KMS-11 (cell line): ENCODE measurements around the gene NBEA.

Experiments used
- H2AFZ ChIP-seq: fragments of 200-600 bp; sonication (generic); 2 replicates; pipeline ENCODE4 v1.6.1; 2016; ENCODE audit warnings: antibody characterized with exemption, mixed run types, low read depth
- H3K27ac ChIP-seq: fragments of 200-600 bp; sonication (generic); 2 replicates; pipeline ENCODE4 v1.6.1; 2016; ENCODE audit warnings: mild to moderate bottlenecking, mixed run types
- H3K27me3 ChIP-seq: fragments of 200-600 bp; sonication (generic); 2 replicates; pipeline ENCODE4 v1.6.1; 2017; ENCODE audit warnings: mild to moderate bottlenecking, low read depth, mixed run types, moderate library complexity; ENCODE audit not compliant: insufficient read depth
- H3K36me3 ChIP-seq: fragments of 200-600 bp; sonication (generic); 2 replicates; pipeline ENCODE4 v1.6.1; 2017; ENCODE audit warnings: mild to moderate bottlenecking, mixed run types; ENCODE audit not compliant: insufficient read depth
- H3K4me1 ChIP-seq: fragments of 200-600 bp; sonication (generic); 2 replicates; pipeline ENCODE4 v1.6.1; 2016; ENCODE audit warnings: mild to moderate bottlenecking, low read depth, mixed run types; ENCODE audit not compliant: poor library complexity, severe bottlenecking
- H3K4me2 ChIP-seq: fragments of 200-600 bp; sonication (generic); 2 replicates; pipeline ENCODE4 v1.7.0; 2016; ENCODE audit warnings: mild to moderate bottlenecking, mixed run types
- H3K4me3 ChIP-seq: fragments of 200-600 bp; sonication (generic); IDR thresholded peaks from 2 replicates; pipeline ENCODE4 v1.6.1; 2017; ENCODE audit warnings: low read depth, low read length, mixed read lengths; ENCODE audit not compliant: insufficient read depth
- H3K79me2 ChIP-seq: fragments of 200-600 bp; sonication (generic); 2 replicates; pipeline ENCODE4 v1.6.1; 2016; ENCODE audit warnings: low read depth, mixed run types; ENCODE audit not compliant: insufficient read depth
- H3K9ac ChIP-seq: fragments of 200-600 bp; sonication (generic); 2 replicates; pipeline ENCODE4 v1.6.1; 2016; ENCODE audit warnings: mild to moderate bottlenecking, mixed run types
- H4K20me1 ChIP-seq: fragments of 200-600 bp; sonication (generic); 2 replicates; pipeline ENCODE4 v1.6.1; 2016; ENCODE audit warnings: mild to moderate bottlenecking, mixed run types; ENCODE audit not compliant: insufficient read depth
- TF ChIP-seq, protein P1 (sequence below): fragments of 200-600 bp; sonication (generic); conservative IDR thresholded peaks from 2 replicates; pipeline ENCODE4 v1.6.1; 2017; ENCODE audit warnings: low read depth, mild to moderate bottlenecking, antibody characterized with exemption, low read length, moderate library complexity, mixed read lengths

The NBEA gene

DNA sequence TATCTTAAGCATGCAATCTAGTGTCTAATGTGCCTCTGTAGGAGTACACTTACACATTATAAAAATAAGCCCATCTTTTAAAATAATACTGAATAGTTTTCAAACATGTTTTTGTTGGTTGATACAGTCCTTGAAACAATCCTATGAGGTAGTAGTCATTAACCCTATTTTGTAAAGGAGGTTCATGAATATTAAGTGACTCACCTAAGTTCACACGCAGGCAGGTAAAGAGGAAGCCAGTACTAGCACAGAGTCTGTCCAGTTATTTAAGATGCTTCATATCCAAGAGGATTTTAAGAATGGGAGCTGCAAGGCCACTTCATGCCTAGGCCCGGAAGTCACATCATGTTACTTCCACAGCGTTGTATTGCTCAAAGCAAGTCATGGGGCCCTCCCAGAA, 655.4 kb downstream of the NBEA start:
- Histone ChIP-seq H3K36me3 (no peaks in the 10 kb centered on the region), H3K27me3 (no peaks in the 10 kb centered on the region), H3K4me3 (no peak overlapping the region), H3K4me2 (no peak overlapping the region), H3K4me1 (no peaks in the 10 kb centered on the region), H3K9ac (no peak overlapping the region), H2AFZ (no peak overlapping the region), H3K79me2 (no peaks in the 10 kb centered on the region), H3K27ac (no peak overlapping the region), H4K20me1 (no peaks in the 10 kb centered on the region)
- TF ChIP-seq, protein P1, sequence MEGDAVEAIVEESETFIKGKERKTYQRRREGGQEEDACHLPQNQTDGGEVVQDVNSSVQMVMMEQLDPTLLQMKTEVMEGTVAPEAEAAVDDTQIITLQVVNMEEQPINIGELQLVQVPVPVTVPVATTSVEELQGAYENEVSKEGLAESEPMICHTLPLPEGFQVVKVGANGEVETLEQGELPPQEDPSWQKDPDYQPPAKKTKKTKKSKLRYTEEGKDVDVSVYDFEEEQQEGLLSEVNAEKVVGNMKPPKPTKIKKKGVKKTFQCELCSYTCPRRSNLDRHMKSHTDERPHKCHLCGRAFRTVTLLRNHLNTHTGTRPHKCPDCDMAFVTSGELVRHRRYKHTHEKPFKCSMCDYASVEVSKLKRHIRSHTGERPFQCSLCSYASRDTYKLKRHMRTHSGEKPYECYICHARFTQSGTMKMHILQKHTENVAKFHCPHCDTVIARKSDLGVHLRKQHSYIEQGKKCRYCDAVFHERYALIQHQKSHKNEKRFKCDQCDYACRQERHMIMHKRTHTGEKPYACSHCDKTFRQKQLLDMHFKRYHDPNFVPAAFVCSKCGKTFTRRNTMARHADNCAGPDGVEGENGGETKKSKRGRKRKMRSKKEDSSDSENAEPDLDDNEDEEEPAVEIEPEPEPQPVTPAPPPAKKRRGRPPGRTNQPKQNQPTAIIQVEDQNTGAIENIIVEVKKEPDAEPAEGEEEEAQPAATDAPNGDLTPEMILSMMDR = no peak

DNA sequence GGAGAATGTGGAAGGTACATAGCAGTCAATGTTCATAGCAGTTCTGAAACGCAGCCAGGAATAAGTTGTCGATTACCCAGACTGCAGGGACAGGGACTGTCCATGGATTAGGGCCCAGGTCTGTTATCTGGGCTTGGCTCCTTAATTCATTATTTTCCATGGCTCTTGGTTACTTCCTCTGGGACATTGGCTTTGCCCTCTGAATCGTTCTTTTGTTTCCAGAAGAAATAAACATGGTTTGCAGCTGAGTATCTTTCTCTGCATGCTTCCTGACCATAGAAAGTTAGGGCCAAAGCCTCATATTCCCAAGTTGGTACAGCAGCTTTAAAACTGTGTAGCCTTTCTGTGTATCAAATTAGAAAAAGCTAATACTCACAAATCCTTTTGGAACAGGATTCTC, 656.2 kb downstream of the NBEA start:
- H3K4me1 ChIP-seq = no peaks in the 10 kb centered on the region
- H3K27ac ChIP-seq = no peak overlapping the region
- no peak overlapping the region for H2AFZ ChIP-seq

DNA sequence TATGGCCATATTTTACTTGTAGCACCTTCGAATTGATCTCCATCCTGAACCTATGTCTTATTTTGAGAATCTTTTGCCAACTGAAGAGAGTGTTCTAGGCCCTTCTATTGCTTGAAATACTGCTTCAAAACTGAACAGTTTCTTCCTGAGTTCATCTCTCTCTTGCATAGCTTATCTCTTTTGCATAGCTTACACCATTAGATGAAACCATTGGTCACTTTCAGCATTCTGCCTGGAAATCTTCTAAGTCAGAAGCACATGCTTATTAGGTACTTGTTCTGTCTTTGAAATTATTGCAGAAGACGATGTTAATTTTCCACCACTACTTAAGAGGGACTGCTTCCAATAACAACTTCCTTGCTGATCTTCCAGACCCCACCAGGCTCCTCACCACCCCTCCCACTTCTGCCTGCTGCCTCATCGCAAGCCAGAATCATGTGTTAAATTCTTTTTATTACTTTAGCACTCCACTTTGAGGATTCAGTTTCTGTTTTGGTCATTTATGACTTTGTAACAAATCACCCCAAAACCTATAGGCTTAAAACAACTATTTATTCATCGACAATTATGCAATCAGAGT, 656.8 kb downstream of the NBEA start:
- no peaks in the 10 kb centered on the region for H4K20me1 ChIP-seq
- TF ChIP-seq, protein P1 = no peak
- no peak overlapping the region for H3K9ac ChIP-seq
- H3K79me2 ChIP-seq = no peaks in the 10 kb centered on the region
- H3K4me2 ChIP-seq = no peak overlapping the region
- no peaks in the 10 kb centered on the region for H3K4me1 ChIP-seq
- no peak overlapping the region for H2AFZ ChIP-seq
- H3K27ac ChIP-seq = no peak overlapping the region
- no peaks in the 10 kb centered on the region for H3K27me3 ChIP-seq
- no peak overlapping the region for H3K4me3 ChIP-seq
- no peaks in the 10 kb centered on the region for H3K36me3 ChIP-seq

More for the DNA sequence above, 656.2 kb downstream of the NBEA start:
- TF ChIP-seq, protein P1 = no peak
- no peak overlapping the region for H3K9ac ChIP-seq
- H3K4me3 ChIP-seq = no peak overlapping the region
- H3K4me2 ChIP-seq = no peak overlapping the region
- no peaks in the 10 kb centered on the region for H3K79me2 ChIP-seq
- no peaks in the 10 kb centered on the region for H3K36me3 ChIP-seq
- H4K20me1 ChIP-seq = no peaks in the 10 kb centered on the region
- no peaks in the 10 kb centered on the region for H3K27me3 ChIP-seq

DNA sequence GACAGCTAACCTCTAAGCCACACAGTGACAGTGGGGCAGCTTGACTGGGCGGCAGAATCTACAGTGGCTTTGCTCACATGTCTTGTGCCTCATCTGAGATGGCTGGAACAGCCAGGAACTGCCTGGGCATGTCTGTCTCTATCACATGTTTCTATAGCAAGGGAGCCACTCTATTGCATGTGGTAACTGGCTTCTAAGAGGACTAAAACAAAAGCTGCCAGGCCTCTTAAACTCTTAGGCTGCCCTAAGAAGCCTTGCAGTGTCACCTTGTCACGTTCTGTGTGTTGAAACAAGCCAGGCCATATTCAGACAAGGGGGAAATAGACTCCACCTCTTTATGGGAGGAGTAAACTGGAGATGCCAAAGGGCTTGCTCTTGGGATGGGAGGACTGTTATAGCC, 657.3 kb downstream of the NBEA start:
- no peaks in the 10 kb centered on the region for H3K27me3 ChIP-seq
- no peak overlapping the region for H3K4me2 ChIP-seq
- H3K79me2 ChIP-seq = no peaks in the 10 kb centered on the region
- H3K4me1 ChIP-seq = no peaks in the 10 kb centered on the region
- TF ChIP-seq, protein P1 = no peak
- H3K9ac ChIP-seq = no peak overlapping the region
- no peak overlapping the region for H2AFZ ChIP-seq
- no peak overlapping the region for H3K4me3 ChIP-seq
- H4K20me1 ChIP-seq = no peaks in the 10 kb centered on the region
- no peak overlapping the region for H3K27ac ChIP-seq
- H3K36me3 ChIP-seq = no peaks in the 10 kb centered on the region
